Testis (tissue), 3 donors: Measurements from ENCODE around the gene CEP250. TPM values are rescaled to one million over a fixed set of nuclear protein-coding genes. Genes with fewer than 3 reads are reported as not detected.
A peak's percentile ranks its signal among the peaks of the same experiment; 100 is the strongest.

ENCODE experiments used
- DNase-seq: peaks from one replicate; pipeline ENCODE4 v3.0.0-alpha.2; 2019
- H3K27ac ChIP-seq, 2 donors: fragments of 200-600 bp; sonication (generic); one replicate each; pipeline ENCODE4 v1.5.1; 2019
- H3K27me3 ChIP-seq: fragments of 200-600 bp; sonication (generic); one replicate; pipeline ENCODE4 v1.5.1; 2019
- H3K36me3 ChIP-seq: fragments of 200-600 bp; sonication (generic); one replicate; pipeline ENCODE4 v1.5.1; 2017; ENCODE audit warnings: low read depth; ENCODE audit errors: missing control alignments
- H3K4me1 ChIP-seq: fragments of 200-600 bp; sonication (generic); one replicate; pipeline ENCODE4 v1.5.1; 2019
- H3K4me3 ChIP-seq, 2 donors: fragments of 200-600 bp; sonication (generic); one replicate each; pipeline ENCODE4 v1.5.1; 2017 to 2019
- H3K9me3 ChIP-seq: fragments of 200-600 bp; sonication (generic); one replicate; pipeline ENCODE4 v1.5.1; 2017
- POLR2A ChIP-seq: fragments of 450-650 bp; IDR thresholded peaks from one replicate; pipeline ENCODE4 v1.6.1; 2017; ENCODE audit warnings: antibody characterized with exemption, mild to moderate bottlenecking, moderate library complexity
- WGBS, 2 donors: methylation state at CpG; one replicate each; pipeline ENCODE4 v1.1.5; 2018; 5-methylcytosine and 5-hydroxymethylcytosine counted together
- intact Hi-C: fragments of 100-400 bp; cut with DNase I; formaldehyde crosslinking; loops from one replicate; pipeline ENCODE4 v1.15.1; 2023; ENCODE audit warnings: low total_unique reads
- polyA plus RNA-seq: library from polyadenylated mRNA; stranded (reverse); fragments of 350-450 nt; fragmentation: Illumina TruSeq; extraction: RNeasy Lipid Tissue Mini Kit (QIAGEN cat#74804); gene quantifications from one replicate; pipeline ENCODE4 v1.2.3, GENCODE V29; 2014; ENCODE audit warnings: low read depth, low replicate concordance; ENCODE audit not compliant: insufficient read depth
- total RNA-seq, 2 donors: library from RNA; depleted of rRNA; stranded (reverse); fragments of >200 nt; gene quantifications; one replicate each; pipeline ENCODE4 v1.2.3, GENCODE V29; 2016
- TF ChIP-seq, protein P1 (sequence below), 3 experiments: fragments of 450-650 bp in 2 of 3; fragments of 200-600 bp in 1 of 3; sonication (generic) in 1 of 3; IDR thresholded peaks; one replicate each; pipeline ENCODE4 v1.5.1; 2016 to 2019; ENCODE audit warnings: antibody characterized with exemption in 3 of 3, mild to moderate bottlenecking in 2 of 3, moderate library complexity in 1 of 3

The CEP250 gene
- total and polyA plus RNA-seq, 3 donors from 2014 or later: 41.2 to 68.6 (median 54.5) TPM

DNA sequence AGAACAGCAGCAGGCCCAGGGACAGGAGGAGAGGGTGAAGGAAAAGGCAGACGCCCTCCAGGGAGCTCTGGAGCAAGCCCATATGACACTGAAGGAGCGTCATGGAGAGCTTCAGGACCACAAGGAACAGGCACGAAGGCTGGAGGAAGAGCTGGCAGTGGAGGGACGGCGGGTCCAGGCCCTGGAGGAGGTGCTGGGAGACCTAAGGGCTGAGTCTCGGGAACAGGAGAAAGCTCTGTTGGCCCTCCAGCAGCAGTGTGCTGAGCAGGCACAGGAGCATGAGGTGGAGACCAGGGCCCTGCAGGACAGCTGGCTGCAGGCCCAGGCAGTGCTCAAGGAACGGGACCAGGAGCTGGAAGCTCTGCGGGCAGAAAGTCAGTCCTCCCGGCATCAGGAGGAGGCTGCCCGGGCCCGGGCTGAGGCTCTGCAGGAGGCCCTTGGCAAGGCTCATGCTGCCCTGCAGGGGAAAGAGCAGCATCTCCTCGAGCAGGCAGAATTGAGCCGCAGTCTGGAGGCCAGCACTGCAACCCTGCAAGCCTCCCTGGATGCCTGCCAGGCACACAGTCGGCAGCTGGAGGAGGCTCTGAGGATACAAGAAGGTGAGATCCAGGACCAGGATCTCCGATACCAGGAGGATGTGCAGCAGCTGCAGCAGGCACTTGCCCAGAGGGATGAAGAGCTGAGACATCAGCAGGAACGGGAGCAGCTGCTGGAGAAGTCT lies 48.6 kb downstream of the CEP250 start:
- Histone ChIP-seq H3K27me3 (no peaks in the 10 kb centered on the region), H3K36me3 (no peaks in the 10 kb centered on the region), H3K4me3 (no peak overlapping the region), H3K4me1 (peaks cover 12% of the 10 kb centered on the region), H3K9me3 (no peaks in the 10 kb centered on the region), H3K27ac (no peak overlapping the region)
- intact Hi-C loops: no loop called here
- no peak for TF ChIP-seq POLR2A
- TF ChIP-seq, protein P1, sequence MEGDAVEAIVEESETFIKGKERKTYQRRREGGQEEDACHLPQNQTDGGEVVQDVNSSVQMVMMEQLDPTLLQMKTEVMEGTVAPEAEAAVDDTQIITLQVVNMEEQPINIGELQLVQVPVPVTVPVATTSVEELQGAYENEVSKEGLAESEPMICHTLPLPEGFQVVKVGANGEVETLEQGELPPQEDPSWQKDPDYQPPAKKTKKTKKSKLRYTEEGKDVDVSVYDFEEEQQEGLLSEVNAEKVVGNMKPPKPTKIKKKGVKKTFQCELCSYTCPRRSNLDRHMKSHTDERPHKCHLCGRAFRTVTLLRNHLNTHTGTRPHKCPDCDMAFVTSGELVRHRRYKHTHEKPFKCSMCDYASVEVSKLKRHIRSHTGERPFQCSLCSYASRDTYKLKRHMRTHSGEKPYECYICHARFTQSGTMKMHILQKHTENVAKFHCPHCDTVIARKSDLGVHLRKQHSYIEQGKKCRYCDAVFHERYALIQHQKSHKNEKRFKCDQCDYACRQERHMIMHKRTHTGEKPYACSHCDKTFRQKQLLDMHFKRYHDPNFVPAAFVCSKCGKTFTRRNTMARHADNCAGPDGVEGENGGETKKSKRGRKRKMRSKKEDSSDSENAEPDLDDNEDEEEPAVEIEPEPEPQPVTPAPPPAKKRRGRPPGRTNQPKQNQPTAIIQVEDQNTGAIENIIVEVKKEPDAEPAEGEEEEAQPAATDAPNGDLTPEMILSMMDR (IDR thresholded peaks at IDR 0.05): no peak
- DNase-seq: peak; percentile 63
- 52 to 71% methylated on average over 11 to 16 of the region's 16 CpGs for WGBS, 2 donors

GRCh38 chr20:35504751-35505150 lies 49.4 kb downstream of the CEP250 start:
- no peaks in the 10 kb centered on the region for H3K36me3 ChIP-seq
- 85 to 100% methylated on average over 4 to 5 of the region's 5 CpGs for WGBS, 2 donors

DNA sequence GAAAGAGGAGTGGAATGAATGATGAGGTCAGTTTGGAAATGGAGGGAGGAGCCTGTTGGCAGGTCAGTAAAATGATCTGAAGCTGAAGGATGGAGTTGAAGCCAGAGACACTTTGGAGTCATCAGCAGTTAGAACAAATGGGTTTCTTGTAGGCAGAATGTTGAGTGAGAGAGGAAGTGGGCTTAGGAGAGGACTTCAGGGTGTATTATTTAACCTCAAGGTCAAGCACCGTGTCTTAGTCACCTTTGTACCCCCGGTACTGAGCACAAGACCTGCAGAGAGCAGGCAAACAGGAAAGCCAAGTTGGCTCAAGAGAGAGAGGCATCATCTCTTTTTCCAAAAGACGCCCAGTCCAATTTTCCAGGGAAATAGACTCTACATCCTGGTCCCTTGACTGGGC lies 50.8 kb downstream of the CEP250 start:
- Histone ChIP-seq H3K4me3 (no peak overlapping the region), H3K9me3 (no peaks in the 10 kb centered on the region), H3K4me1 (peaks cover 12% of the 10 kb centered on the region), H3K36me3 (no peaks in the 10 kb centered on the region), H3K27me3 (no peaks in the 10 kb centered on the region), H3K27ac (no peak overlapping the region)
- TF ChIP-seq POLR2A: no peak
- TF ChIP-seq, protein P1 (IDR thresholded peaks at IDR 0.05): no peak
- intact Hi-C loops: no loop called here
- DNase-seq: no peak
- WGBS, 2 donors: 69 to 79% methylated on average over 3 of the region's 3 CpGs

More at GRCh38 chr20:35504751-35505150, 49.4 kb downstream of the CEP250 start:
- DNase-seq: no peak
- Histone ChIP-seq H3K27me3 (no peaks in the 10 kb centered on the region), H3K27ac (no peak overlapping the region), H3K4me1 (peaks cover 12% of the 10 kb centered on the region), H3K4me3 (no peak overlapping the region), H3K9me3 (no peaks in the 10 kb centered on the region)
- TF ChIP-seq, protein P1 (IDR thresholded peaks at IDR 0.05): no peak
- no peak for TF ChIP-seq POLR2A
- intact Hi-C loops: no loop called here

GRCh38 chr20:35506872-35507638 lies 51.7 kb downstream of the CEP250 start:
- no peaks in the 10 kb centered on the region for H3K36me3 ChIP-seq
- no peak for TF ChIP-seq POLR2A
- TF ChIP-seq, protein P1 (IDR thresholded peaks at IDR 0.05): no peak
- WGBS, 2 donors: 95% methylated on average over 6 of the region's 6 CpGs
- no peaks in the 10 kb centered on the region for H3K27me3 ChIP-seq
- H3K4me3 ChIP-seq: no peak overlapping the region
- no peaks in the 10 kb centered on the region for H3K9me3 ChIP-seq
- intact Hi-C loops: no loop called here
- peaks cover 12% of the 10 kb centered on the region for H3K4me1 ChIP-seq
- no peak for DNase-seq
- no peak overlapping the region for H3K27ac ChIP-seq
